Thyroid gland (tissue), 4 donors: Measurements from ENCODE around the gene NEK6. TPM values are rescaled to one million over a fixed set of nuclear protein-coding genes. Genes with fewer than 3 reads are reported as not detected.

ENCODE experiments used
- DNase-seq, 2 donors: peaks; one replicate each; pipeline ENCODE4 v3.0.0-alpha.2; 2019
- H3K27ac ChIP-seq, 3 donors: fragments of 200-600 bp; sonication (generic); 1 replicate in 2 of 3; 2 replicates in 1 of 3; pipeline ENCODE4 v1.5.1; 2016 to 2019; ENCODE audit warnings: mild to moderate bottlenecking in 1 of 3, moderate library complexity in 1 of 3
- H3K27me3 ChIP-seq: fragments of 200-600 bp; sonication (generic); one replicate; pipeline ENCODE4 v1.5.1; 2019
- H3K36me3 ChIP-seq, 2 donors: fragments of 200-600 bp; sonication (generic); one replicate each; pipeline ENCODE4 v1.5.1; 2016 to 2019
- H3K4me1 ChIP-seq, 2 donors: fragments of 200-600 bp; sonication (generic); one replicate each; pipeline ENCODE4 v1.5.1; 2017 to 2019
- H3K4me3 ChIP-seq, 3 donors: fragments of 200-600 bp; sonication (generic); replicated peaks in 1 of 3; 1 replicate in 2 of 3; 2 replicates in 1 of 3; pipeline ENCODE4 v1.5.1; 2016; ENCODE audit warnings: mild to moderate bottlenecking in 1 of 3
- H3K9me3 ChIP-seq: fragments of 200-600 bp; sonication (generic); one replicate; pipeline ENCODE4 v1.5.1; 2017
- POLR2A ChIP-seq, 2 donors: fragments of 450-650 bp; IDR thresholded peaks; one replicate each; pipeline ENCODE4 v1.6.1; 2017; ENCODE audit warnings: antibody characterized with exemption in 2 of 2, mild to moderate bottlenecking in 2 of 2, moderate library complexity in 1 of 2
- WGBS, 2 donors: methylation state at CpG; one replicate each; pipeline ENCODE4 v1.1.5; 2017; 5-methylcytosine and 5-hydroxymethylcytosine counted together
- intact Hi-C: fragments of 100-400 bp; cut with DNase I; formaldehyde crosslinking; loops from one replicate; pipeline ENCODE4 v1.15.1; 2023
- total RNA-seq, 4 donors: library from RNA; depleted of rRNA; stranded (reverse); fragments of >200 nt; gene quantifications; one replicate each; pipeline ENCODE4 v1.2.3, GENCODE V29; 2016
- TF ChIP-seq, protein P1 (sequence below), 6 experiments: fragments of 200-600 bp in 3 of 6; fragments of 450-650 bp in 3 of 6; sonication (generic) in 3 of 6; IDR thresholded peaks; one replicate each; pipeline ENCODE4 v1.5.1; 2016 to 2019; ENCODE audit warnings: antibody characterized with exemption in 6 of 6, mild to moderate bottlenecking in 2 of 6, inconsistent platforms in 1 of 6, moderate library complexity in 1 of 6

Gene NEK6
- total RNA-seq, 4 donors from 2014 or later = 10.7 to 12.8 (median 11.0) TPM

DNA sequence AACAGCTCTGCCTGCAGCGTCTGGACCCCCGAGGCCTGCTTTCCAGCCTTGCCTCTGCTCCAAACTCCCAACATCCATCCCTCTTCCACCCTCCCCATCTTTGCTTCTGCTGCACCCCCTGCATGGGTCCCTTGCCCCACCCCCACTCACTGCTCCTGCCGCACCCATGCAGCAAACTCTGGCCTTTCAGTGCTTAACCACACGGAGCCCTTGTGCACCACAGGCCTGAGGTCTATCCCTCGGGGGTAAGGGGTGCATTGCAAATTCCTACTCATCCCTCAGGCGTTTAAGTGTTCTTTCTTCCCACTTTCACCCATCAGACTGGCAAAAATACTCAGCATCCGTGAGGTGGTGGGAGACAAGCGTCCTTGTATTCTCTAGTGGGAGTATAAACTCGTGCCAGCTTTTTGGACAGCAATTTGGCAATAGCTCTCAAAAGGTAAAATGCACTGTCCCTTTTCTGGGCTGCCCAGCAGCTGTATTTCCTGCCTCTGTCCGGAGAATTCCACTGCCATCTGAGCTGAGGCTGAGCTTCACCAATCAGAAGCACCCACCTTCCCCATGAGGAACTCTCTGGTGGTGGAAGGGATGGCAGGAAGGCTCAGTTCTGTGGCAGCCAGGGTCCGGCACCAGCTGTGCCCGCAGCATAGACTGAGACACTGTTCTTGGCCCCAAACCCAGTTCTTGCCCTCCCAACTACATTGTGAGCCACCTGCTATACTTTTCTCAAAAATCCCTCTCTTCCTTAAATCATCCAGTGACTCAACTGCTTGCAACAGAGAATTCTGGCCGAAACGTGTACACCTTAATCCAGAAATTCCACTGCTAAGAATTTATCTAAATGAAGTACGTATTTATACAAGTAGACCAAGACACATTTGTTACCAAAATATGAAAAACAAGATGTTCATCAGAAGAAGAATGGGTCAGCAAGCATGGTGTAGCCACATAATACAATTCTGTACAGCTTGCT, 142.5 kb downstream of the NEK6 start:
- intact Hi-C loops = no loop called here
- H3K36me3 ChIP-seq = peaks cover 28 to 30% of the 10 kb centered on the region in 2 donors
- no peak for TF ChIP-seq POLR2A (IDR thresholded peaks at IDR 0.05)
- TF ChIP-seq, protein P1, sequence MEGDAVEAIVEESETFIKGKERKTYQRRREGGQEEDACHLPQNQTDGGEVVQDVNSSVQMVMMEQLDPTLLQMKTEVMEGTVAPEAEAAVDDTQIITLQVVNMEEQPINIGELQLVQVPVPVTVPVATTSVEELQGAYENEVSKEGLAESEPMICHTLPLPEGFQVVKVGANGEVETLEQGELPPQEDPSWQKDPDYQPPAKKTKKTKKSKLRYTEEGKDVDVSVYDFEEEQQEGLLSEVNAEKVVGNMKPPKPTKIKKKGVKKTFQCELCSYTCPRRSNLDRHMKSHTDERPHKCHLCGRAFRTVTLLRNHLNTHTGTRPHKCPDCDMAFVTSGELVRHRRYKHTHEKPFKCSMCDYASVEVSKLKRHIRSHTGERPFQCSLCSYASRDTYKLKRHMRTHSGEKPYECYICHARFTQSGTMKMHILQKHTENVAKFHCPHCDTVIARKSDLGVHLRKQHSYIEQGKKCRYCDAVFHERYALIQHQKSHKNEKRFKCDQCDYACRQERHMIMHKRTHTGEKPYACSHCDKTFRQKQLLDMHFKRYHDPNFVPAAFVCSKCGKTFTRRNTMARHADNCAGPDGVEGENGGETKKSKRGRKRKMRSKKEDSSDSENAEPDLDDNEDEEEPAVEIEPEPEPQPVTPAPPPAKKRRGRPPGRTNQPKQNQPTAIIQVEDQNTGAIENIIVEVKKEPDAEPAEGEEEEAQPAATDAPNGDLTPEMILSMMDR (IDR thresholded peaks at IDR 0.05) = no peak
- H3K9me3 ChIP-seq = no peaks in the 10 kb centered on the region
- H3K27me3 ChIP-seq = no peaks in the 10 kb centered on the region
- no peak overlapping the region for H3K4me3 ChIP-seq
- no peak overlapping the region for H3K27ac ChIP-seq
- DNase-seq = no peak
- WGBS, 2 donors = 63 to 68% methylated on average over 15 of the region's 15 CpGs
- H3K4me1 ChIP-seq = no peaks in the 10 kb centered on the region

Other genes starting within 250 kb of the NEK6 start
- not detected for gene LHX2, start 246.2 kb upstream of the NEK6 start, total RNA-seq
- 100 to 1,000 TPM in 3 of 4 donors, 10 to 100 TPM in 1; 84.3 to 178 (median 135) TPM for gene PSMB7, start 157.5 kb downstream of the NEK6 start, total RNA-seq
- not detected for gene ADGRD2, start 192.5 kb downstream of the NEK6 start, total RNA-seq
- gene NR5A1, start 249.4 kb downstream of the NEK6 start, total RNA-seq = under 1 TPM in 1 of 4 donors, not detected in 3; 0.40 TPM